HFFc6 (cell line): ENCODE data around the gene RGS18. TPM values are rescaled to one million over a fixed set of nuclear protein-coding genes. Genes with fewer than 3 reads are reported as not detected.

Source experiments
- DNase-seq: peaks from one replicate; pipeline ENCODE4 v3.0.0-alpha.2; 2018
- H3K27ac Mint-ChIP-seq: 2 replicates; pipeline ENCODE4 v1.8.0; 2020; ENCODE audit warnings: mild to moderate bottlenecking, mixed read lengths
- H3K27me3 Mint-ChIP-seq: 2 replicates; pipeline ENCODE4 v1.8.0; 2021; ENCODE audit warnings: mild to moderate bottlenecking, moderate library complexity, mixed read lengths; ENCODE audit not compliant: insufficient read depth
- H3K36me3 Mint-ChIP-seq: 2 replicates; pipeline ENCODE4 v1.8.0; 2021; ENCODE audit warnings: low read depth, mixed read lengths
- H3K4me1 Mint-ChIP-seq: 2 replicates; pipeline ENCODE4 v1.8.0; 2020; ENCODE audit warnings: low read depth, mixed read lengths
- H3K4me3 Mint-ChIP-seq: 2 replicates; pipeline ENCODE4 v1.8.0; 2020; ENCODE audit warnings: mild to moderate bottlenecking, moderate library complexity, mixed read lengths
- H3K9me3 Mint-ChIP-seq: 2 replicates; pipeline ENCODE4 v1.8.0; 2020; ENCODE audit warnings: mild to moderate bottlenecking, mixed read lengths
- CTCF ChIP-seq: fragments of 200-600 bp; sonication (generic); IDR thresholded peaks from 2 replicates; pipeline ENCODE4 v1.5.0; 2021; ENCODE audit warnings: antibody characterized with exemption, mild to moderate bottlenecking
- total RNA-seq, 6 experiments: library from RNA; stranded (reverse); fragmentation: NEBNext Ultra II Directional; extraction: Animal tissue kit (Norgen Biotek cat#: 25700); gene quantifications; 2 replicates in 1 of 6; 3 replicates in 5 of 6; pipeline ENCODE4 v1.2.3, GENCODE V29; 2021

Gene RGS18
- total RNA-seq, 6 experiments from 2014 or later, result not detected

DNA sequence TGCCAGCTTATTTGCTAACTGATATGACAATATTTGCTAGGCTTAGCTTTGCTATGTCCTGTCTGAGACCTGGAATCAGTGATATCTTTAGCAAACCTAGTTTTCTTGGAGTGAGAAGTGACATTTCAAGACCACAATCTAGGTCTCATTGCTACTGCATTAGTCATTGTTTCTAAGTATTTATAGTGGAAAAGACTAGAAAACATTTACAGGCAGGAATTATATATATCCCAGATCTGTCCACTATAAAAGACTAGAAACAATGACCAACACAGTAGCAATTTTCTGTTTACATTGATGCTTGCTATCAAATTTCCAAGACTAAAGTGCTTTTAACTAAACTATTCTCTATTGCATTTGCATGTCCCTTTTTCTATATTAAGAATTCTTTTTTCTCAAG, 5.0 kb upstream of the RGS18 start:
- DNase-seq, result peak; percentile 31
- H3K4me1 Mint-ChIP-seq, result no peaks in the 10 kb centered on the region; the same call in 1 of the 2 replicates
- H3K4me3 Mint-ChIP-seq, result no peak overlapping the region
- H3K36me3 Mint-ChIP-seq, result peaks cover 2% of the 10 kb centered on the region; the same call in 1 of the 2 replicates
- H3K9me3 Mint-ChIP-seq, result peaks cover 20% of the 10 kb centered on the region
- H3K27me3 Mint-ChIP-seq, result no peaks in the 10 kb centered on the region
- H3K27ac Mint-ChIP-seq, result no peak overlapping the region
- no peak for TF ChIP-seq CTCF

DNA sequence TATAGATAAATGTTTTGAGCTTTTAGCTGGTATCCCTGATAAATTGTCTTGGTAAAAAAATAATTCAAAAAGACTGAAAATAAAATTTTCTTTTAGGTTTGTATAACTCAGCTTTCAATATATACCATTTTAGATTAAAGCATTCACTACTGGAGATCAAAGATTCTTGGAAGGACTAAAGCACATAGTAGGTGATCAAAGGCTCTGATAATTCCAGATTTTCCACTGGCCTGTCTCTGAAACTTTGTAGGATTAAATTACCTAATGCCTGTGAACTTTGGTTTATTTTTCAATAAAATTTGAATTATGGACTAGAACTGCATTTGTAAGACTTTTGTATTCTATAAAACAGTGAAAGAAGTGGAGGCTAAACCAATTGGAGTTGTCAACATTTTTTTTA, 1.2 kb upstream of the RGS18 start:
- TF ChIP-seq CTCF, result no peak
- no peak for DNase-seq
- H3K4me3 Mint-ChIP-seq, result no peak overlapping the region

GRCh38 chr1:192159014-192159413, 752 bp downstream of the RGS18 start:
- no peak for TF ChIP-seq CTCF
- DNase-seq, result no peak
- Mint-ChIP-seq H3K27ac (no peak overlapping the region), H3K4me1 (no peaks in the 10 kb centered on the region), H3K4me3 (no peak overlapping the region), H3K9me3 (peaks cover 14% of the 10 kb centered on the region; the same call in 1 of the 2 replicates), H3K27me3 (no peaks in the 10 kb centered on the region), H3K36me3 (no peaks in the 10 kb centered on the region)

More for the DNA sequence above, 1.2 kb upstream of the RGS18 start:
- no peaks in the 10 kb centered on the region for H3K36me3 Mint-ChIP-seq
- no peaks in the 10 kb centered on the region for H3K27me3 Mint-ChIP-seq
- no peak overlapping the region for H3K27ac Mint-ChIP-seq
- H3K4me1 Mint-ChIP-seq, result no peaks in the 10 kb centered on the region; the same call in 1 of the 2 replicates
- H3K9me3 Mint-ChIP-seq, result peaks cover 13% of the 10 kb centered on the region; the same call in 1 of the 2 replicates

DNA sequence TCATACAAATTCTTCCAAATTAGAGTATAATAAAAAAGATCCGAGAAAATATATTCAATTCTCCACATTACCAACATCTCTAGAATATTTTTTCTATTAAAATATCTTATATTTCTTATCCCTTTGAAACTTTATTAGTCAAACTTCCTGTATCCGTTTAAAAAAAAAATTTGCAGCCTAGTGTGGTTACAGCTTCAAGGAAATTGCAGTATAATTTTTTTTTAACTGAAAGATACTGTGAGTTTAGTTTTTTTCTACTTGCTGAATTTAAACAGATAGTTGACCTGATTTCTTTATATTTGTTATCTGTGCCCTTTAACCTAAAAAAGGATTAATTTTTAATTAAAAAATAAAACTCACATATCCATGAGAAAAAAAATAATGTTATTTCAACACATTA, 1.5 kb downstream of the RGS18 start:
- peaks cover 14% of the 10 kb centered on the region; the same call in 1 of the 2 replicates for H3K9me3 Mint-ChIP-seq
- H3K4me1 Mint-ChIP-seq, result no peaks in the 10 kb centered on the region
- no peak for DNase-seq
- TF ChIP-seq CTCF, result no peak
- H3K27me3 Mint-ChIP-seq, result no peaks in the 10 kb centered on the region
- H3K4me3 Mint-ChIP-seq, result no peak overlapping the region
- H3K27ac Mint-ChIP-seq, result no peak overlapping the region
- H3K36me3 Mint-ChIP-seq, result no peaks in the 10 kb centered on the region

GRCh38 chr1:192160196-192160595, 1.9 kb downstream of the RGS18 start:
- Mint-ChIP-seq H3K27me3 (no peaks in the 10 kb centered on the region), H3K36me3 (no peaks in the 10 kb centered on the region), H3K9me3 (peaks cover 16% of the 10 kb centered on the region), H3K4me1 (no peaks in the 10 kb centered on the region), H3K4me3 (no peak overlapping the region), H3K27ac (no peak overlapping the region)
- no peak for TF ChIP-seq CTCF
- no peak for DNase-seq

DNA sequence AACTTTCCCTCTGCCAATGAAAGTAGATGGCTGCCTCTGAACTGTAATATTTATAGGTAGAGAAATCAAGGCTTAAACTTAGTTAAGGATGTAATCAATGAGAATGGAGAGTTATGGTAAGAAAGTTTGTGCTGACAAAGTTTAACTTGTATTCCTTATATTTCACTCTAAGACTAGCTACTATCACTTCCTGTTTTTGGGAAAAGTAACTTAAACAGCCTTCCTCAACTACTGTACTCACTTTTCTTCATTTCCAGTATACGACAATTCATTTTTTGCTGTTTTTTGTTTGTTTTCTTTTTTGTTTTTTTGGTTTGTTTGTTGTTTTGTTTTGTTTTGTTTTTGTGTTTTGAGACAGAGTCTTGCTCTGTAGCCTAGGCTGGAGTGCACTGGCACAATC, 3.7 kb downstream of the RGS18 start:
- no peaks in the 10 kb centered on the region for H3K27me3 Mint-ChIP-seq
- no peak for DNase-seq
- H3K27ac Mint-ChIP-seq, result no peak overlapping the region
- no peak for TF ChIP-seq CTCF
- H3K4me3 Mint-ChIP-seq, result no peak overlapping the region
- no peaks in the 10 kb centered on the region for H3K4me1 Mint-ChIP-seq
- H3K9me3 Mint-ChIP-seq, result peaks cover 22% of the 10 kb centered on the region
- H3K36me3 Mint-ChIP-seq, result no peaks in the 10 kb centered on the region
